Natural killer cell treated with Interleukin-12 subunit alpha and Interleukin-12 subunit beta and Interleukin-15 and Interleukin-18, amount 100 ng/mL, for 72 hours (primary cell): ENCODE measurements around the gene PBX1. TPM values are rescaled to one million over a fixed set of nuclear protein-coding genes. Genes with fewer than 3 reads are reported as not detected.

Experiments
- ATAC-seq, 2 donors: fragments of 150-1000 bp; cut with Tn5 transposase in 1 of 2; sonication (Bioruptor Pico), chemical (Tn5 transposase) in 1 of 2; 2 replicates each; pipeline ENCODE4 v1.10.0; 2021
- DNase-seq: peaks from one replicate; pipeline ENCODE4 v3.0.0; 2022; ENCODE audit warnings: low spot score
- H3K27ac Mint-ChIP-seq, 2 donors: 1 replicate in 1 of 2; 2 replicates in 1 of 2; pipeline ENCODE4 v1.8.0; 2022; ENCODE audit warnings: mixed read lengths in 2 of 2, mild to moderate bottlenecking in 1 of 2, moderate library complexity in 1 of 2
- H3K27me3 Mint-ChIP-seq, 2 donors: 1 replicate in 1 of 2; 2 replicates in 1 of 2; pipeline ENCODE4 v1.8.0; 2022; ENCODE audit warnings: mixed read lengths in 2 of 2
- H3K36me3 Mint-ChIP-seq: one replicate; pipeline ENCODE4 v1.8.0; 2022; ENCODE audit warnings: mixed read lengths
- H3K4me1 Mint-ChIP-seq, 2 donors: 1 replicate in 1 of 2; 2 replicates in 1 of 2; pipeline ENCODE4 v1.8.0; 2022; ENCODE audit warnings: low read depth in 2 of 2, mixed read lengths in 2 of 2, mild to moderate bottlenecking in 1 of 2
- H3K4me3 Mint-ChIP-seq: one replicate; pipeline ENCODE4 v1.8.0; 2022; ENCODE audit warnings: mixed read lengths
- H3K9me3 Mint-ChIP-seq: 2 replicates; pipeline ENCODE4 v1.8.0; 2022; ENCODE audit warnings: mixed read lengths
- total RNA-seq, 2 donors: library from RNA; stranded (reverse); gene quantifications; one replicate each; pipeline ENCODE4 v1.2.3, GENCODE V29; 2022

The PBX1 gene
- total RNA-seq, 2 donors from 2014 or later: 0.53 TPM; not detected in 1

DNA sequence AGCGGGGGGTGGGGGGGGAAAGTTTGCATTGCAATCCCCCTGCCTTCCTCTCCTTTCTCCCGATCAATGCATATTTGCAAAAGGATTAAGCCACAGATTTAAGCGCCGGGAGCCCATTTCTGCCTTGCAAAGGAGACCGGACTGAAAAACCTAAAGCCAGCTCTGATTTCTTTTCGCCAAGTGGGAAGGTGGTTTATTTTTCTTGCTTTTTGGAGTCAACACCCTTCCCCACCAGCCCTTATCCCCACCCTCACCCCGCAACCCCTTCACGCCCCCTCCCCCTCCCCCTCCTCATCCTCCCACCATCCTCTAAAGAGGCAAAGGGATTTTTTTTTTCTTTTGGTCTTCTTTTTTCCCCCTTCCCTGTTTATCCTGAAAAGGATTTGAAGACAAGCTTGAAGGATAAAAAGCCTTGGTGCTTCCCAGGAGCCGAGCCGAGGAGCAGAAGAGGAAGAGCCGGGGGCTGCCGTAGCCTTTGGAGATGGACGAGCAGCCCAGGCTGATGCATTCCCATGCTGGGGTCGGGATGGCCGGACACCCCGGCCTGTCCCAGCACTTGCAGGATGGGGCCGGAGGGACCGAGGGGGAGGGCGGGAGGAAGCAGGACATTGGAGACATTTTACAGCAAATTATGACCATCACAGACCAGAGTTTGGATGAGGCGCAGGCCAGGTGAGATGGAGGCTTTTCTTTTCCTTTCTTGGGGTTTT lies 513 bp downstream of the PBX1 start:
- ATAC-seq: no peak
- H3K27ac Mint-ChIP-seq: peak overlapping the region in 1 of 2 donors; percentile 49
- H3K4me1 Mint-ChIP-seq: peaks cover 3 to 4% of the 10 kb centered on the region in 2 donors
- H3K27me3 Mint-ChIP-seq: peaks cover 17 to 34% of the 10 kb centered on the region in 2 donors
- no peak for DNase-seq
- H3K36me3 Mint-ChIP-seq: no peaks in the 10 kb centered on the region
- H3K4me3 Mint-ChIP-seq: peak overlapping the region; percentile 81
- no peaks in the 10 kb centered on the region for H3K9me3 Mint-ChIP-seq

DNA sequence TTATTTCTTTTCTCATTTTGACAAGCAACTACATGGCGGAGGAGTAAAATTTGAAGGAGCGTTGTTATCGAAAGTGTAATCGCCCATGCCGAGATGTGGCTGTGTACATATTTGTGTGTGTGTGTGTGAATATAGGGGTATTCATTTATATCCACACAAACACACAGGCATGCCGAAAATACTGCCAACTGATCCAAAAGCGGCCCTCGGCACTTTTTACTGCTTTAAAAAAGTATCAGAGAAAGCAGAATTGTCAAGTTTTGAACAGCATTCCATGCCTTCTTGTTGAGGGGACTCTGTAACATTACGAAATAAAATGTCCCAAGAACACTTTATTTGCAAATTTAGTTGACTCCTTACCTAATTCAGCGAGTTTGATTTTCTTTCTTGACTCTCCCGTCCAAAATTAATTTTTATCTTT lies 1.1 kb downstream of the PBX1 start:
- Mint-ChIP-seq H3K36me3 (no peaks in the 10 kb centered on the region), H3K27ac (peak overlapping the region in 1 of 2 donors; percentile 49), H3K4me1 (peaks cover 3 to 4% of the 10 kb centered on the region in 2 donors), H3K9me3 (no peaks in the 10 kb centered on the region), H3K27me3 (peaks cover 20 to 34% of the 10 kb centered on the region in 2 donors), H3K4me3 (peak overlapping the region; percentile 81)
- no peak for DNase-seq
- no peak for ATAC-seq

DNA sequence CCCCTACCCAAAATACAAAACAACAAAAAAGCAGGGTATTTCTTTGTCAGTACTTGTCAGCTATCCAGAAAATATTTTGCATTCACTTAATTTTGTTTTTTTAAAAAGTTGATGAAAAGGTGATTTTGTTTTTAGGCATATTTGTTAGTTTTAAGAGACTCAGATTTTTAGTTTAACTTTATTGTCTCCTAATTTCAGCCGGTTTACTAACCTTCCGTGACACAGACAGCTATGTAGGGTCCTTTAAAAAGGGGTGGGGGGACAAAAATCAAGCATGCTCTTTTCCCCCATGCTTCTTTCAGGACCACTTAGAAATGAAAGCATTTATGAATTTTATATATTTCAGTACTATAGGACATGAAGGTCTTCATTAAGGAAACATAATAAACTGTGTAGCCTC lies 1.6 kb downstream of the PBX1 start:
- no peak overlapping the region for H3K27ac Mint-ChIP-seq
- peak overlapping the region; percentile 81 for H3K4me3 Mint-ChIP-seq
- H3K36me3 Mint-ChIP-seq: no peaks in the 10 kb centered on the region
- no peaks in the 10 kb centered on the region for H3K9me3 Mint-ChIP-seq
- no peak for DNase-seq
- H3K4me1 Mint-ChIP-seq: peaks cover 3 to 4% of the 10 kb centered on the region in 2 donors
- ATAC-seq: no peak
- H3K27me3 Mint-ChIP-seq: peaks cover 20 to 34% of the 10 kb centered on the region in 2 donors

DNA sequence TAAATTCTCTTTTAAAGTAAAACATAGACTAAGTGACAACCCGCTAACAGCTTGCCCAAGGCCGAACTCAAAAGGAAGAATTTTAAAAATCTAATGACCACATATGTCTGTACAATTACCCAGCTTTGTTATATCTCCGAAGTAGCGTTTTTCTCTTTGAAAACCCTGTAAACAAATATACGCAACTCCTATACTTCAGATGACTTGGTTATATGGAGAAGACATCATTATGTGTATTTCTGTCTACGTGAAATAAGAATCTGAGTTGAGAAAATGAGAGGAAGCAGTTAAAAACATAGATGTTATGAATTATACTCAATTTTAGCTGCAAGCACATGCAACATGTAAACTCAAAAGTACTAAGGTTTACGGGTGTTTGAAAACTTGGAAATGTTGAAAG lies 2.0 kb downstream of the PBX1 start:
- H3K9me3 Mint-ChIP-seq: no peaks in the 10 kb centered on the region
- H3K27me3 Mint-ChIP-seq: peaks cover 19 to 34% of the 10 kb centered on the region in 2 donors
- ATAC-seq (no peak), DNase-seq (no peak)
- H3K27ac Mint-ChIP-seq: no peak overlapping the region
- no peaks in the 10 kb centered on the region for H3K36me3 Mint-ChIP-seq
- H3K4me1 Mint-ChIP-seq: peaks cover 3 to 4% of the 10 kb centered on the region in 2 donors
- H3K4me3 Mint-ChIP-seq: no peak overlapping the region

DNA sequence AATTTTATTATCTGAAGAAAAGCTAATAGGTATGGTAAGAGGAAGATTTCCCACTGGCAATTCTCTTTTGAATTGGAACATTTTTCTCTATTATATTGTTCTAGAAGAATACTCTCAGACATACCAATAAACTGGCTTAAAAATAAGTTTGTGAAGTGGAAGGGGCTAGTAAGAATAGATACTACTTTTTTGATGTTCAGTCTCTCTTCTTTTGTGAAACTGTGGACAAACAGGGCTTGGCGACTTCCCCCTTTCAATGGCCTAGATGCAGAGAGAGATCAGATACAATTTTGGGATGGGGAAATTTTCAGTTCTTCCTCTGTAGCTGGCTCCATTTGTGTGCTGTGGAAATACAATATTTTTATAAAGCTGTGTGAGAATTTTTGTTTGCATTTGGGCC lies 2.5 kb downstream of the PBX1 start:
- Mint-ChIP-seq H3K4me3 (no peak overlapping the region), H3K36me3 (no peaks in the 10 kb centered on the region), H3K27me3 (peaks cover 17 to 31% of the 10 kb centered on the region in 2 donors), H3K9me3 (no peaks in the 10 kb centered on the region), H3K4me1 (peaks cover 3 to 4% of the 10 kb centered on the region in 2 donors), H3K27ac (no peak overlapping the region)
- DNase-seq (no peak), ATAC-seq (no peak)

DNA sequence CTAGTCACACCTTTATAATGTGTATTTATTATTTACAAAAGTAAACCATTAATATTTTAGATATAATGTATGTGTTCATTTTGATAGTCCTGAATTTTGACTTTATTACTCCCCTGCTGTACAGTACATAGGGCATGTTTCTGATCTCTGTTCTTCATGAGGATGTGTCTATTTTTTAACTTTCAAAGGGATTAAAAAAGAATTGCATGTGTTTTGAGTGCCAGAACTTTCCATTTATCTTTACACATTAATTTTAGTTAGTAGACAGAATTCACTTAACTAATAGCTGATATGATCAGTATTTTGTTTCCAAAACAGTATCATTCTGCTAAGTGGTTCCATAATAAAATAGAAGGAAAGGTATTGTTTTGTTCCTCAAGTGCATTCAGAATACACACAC lies 3.1 kb downstream of the PBX1 start:
- DNase-seq (no peak), ATAC-seq (no peak)
- no peak overlapping the region for H3K4me3 Mint-ChIP-seq
- H3K36me3 Mint-ChIP-seq: no peaks in the 10 kb centered on the region
- H3K4me1 Mint-ChIP-seq: peaks cover 3 to 4% of the 10 kb centered on the region in 2 donors
- no peaks in the 10 kb centered on the region for H3K9me3 Mint-ChIP-seq
- peaks cover 19 to 32% of the 10 kb centered on the region in 2 donors for H3K27me3 Mint-ChIP-seq
- no peak overlapping the region for H3K27ac Mint-ChIP-seq

DNA sequence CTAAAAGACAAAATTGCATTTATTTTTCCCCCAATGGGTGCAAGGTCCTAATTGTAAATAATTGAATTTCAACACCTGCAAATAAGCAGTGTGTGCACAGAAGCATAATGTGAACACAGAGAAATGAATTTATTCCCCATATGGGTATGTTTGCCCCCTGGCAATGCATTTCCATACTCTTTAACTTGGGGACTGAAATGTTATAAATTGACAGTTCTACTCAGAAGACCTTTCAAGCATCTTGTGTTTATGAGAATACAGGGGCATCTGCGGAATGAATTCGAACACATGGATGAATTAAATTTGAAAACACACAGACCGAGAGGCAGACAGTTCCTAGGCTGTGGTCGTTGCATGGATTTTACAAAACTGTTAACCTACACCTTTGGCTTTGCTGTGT lies 3.5 kb downstream of the PBX1 start:
- peaks cover 3 to 4% of the 10 kb centered on the region in 2 donors for H3K4me1 Mint-ChIP-seq
- ATAC-seq: no peak
- no peaks in the 10 kb centered on the region for H3K9me3 Mint-ChIP-seq

DNA sequence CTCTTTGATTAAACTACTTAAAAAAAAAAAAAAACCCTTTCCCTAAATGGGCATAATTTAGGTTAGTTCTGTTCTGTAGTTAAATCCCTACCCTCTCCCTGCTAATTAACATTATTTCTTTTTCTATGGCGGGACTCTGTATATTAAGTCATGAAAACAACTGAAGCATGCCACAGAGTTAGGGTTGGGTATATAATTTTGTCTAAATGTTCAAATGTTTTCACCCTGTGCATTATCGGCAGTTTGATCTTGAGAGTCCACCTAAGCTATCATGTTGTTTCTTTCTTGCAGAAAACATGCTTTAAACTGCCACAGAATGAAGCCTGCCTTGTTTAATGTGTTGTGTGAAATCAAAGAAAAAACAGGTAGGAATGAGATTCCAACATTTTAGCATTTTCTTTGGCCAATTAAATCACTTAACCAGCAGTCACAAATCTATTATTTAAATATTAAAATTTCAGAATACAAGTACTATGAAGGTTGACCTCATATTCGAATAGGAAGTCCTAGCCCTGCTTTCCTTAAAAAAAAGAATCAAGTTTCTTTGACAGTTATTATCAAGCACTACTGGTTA lies 4.0 kb downstream of the PBX1 start:
- H3K4me3 Mint-ChIP-seq: no peak overlapping the region
- H3K27ac Mint-ChIP-seq: no peak overlapping the region
- H3K9me3 Mint-ChIP-seq: no peaks in the 10 kb centered on the region
- ATAC-seq (no peak), DNase-seq (no peak)
- no peaks in the 10 kb centered on the region for H3K36me3 Mint-ChIP-seq
- peaks cover 3 to 4% of the 10 kb centered on the region in 2 donors for H3K4me1 Mint-ChIP-seq
- peaks cover 19 to 39% of the 10 kb centered on the region in 2 donors for H3K27me3 Mint-ChIP-seq

More for the DNA sequence above, 3.5 kb downstream of the PBX1 start:
- Mint-ChIP-seq H3K4me3 (no peak overlapping the region), H3K27me3 (peaks cover 19 to 37% of the 10 kb centered on the region in 2 donors), H3K36me3 (no peaks in the 10 kb centered on the region), H3K27ac (no peak overlapping the region)
- DNase-seq: no peak

DNA sequence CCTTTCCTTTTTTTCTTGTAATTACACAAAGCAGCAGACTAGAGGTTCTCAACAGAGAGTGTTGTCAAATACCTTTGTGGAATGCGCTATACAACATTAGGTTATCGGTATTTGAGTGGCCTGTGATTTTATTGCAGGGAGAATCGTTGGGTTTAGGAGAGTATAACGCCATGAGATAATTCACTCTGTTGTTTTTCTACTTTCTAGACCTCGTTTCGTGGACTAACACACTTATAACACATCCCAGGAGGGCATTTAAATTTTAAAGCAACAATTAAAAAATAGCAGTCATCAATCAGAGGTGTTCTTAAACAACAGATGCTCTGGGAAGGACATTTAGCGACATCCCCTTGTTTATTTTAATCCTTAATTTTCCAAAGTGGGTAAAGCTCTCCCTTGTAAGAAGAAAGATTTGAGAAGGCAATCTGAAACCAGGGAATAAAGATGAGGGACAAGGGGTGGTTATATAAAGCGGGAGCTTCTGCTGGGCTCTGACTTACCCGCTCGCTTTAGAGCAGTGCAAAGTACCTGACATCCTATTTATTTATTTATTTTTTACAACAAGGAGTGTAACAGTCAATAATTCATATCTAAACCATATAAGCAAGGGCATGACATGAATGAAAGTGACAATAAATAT lies 4.9 kb downstream of the PBX1 start:
- no peaks in the 10 kb centered on the region for H3K36me3 Mint-ChIP-seq
- no peaks in the 10 kb centered on the region for H3K9me3 Mint-ChIP-seq
- ATAC-seq (no peak), DNase-seq (no peak)
- H3K4me1 Mint-ChIP-seq: peaks cover 3 to 4% of the 10 kb centered on the region in 2 donors
- H3K4me3 Mint-ChIP-seq: no peak overlapping the region
- peaks cover 19 to 39% of the 10 kb centered on the region in 2 donors for H3K27me3 Mint-ChIP-seq
- no peak overlapping the region for H3K27ac Mint-ChIP-seq

DNA sequence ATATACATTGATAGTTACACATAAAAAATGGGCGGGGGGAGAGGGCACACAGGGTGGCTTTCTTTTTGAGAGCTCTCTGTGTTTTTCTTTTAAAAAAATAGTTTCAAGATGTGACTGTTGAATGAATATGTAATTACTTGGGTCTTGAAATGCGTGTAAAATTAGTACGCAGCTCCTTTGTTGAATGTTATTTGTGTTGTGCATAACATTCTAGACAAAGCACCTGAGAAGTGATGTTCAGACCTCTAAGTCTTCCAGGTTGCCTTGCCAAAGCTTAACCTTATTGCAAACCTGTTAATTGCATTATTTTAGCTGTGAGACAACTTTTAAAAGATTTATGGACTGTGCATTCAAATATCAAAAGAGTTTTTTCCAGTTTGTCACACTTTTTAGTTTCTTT lies 5.4 kb downstream of the PBX1 start:
- Mint-ChIP-seq H3K36me3 (no peaks in the 10 kb centered on the region), H3K4me3 (no peak overlapping the region), H3K9me3 (no peaks in the 10 kb centered on the region), H3K4me1 (peaks cover 3 to 4% of the 10 kb centered on the region in 2 donors), H3K27me3 (peaks cover 19 to 39% of the 10 kb centered on the region in 2 donors), H3K27ac (no peak overlapping the region)
- ATAC-seq: no peak
- no peak for DNase-seq

DNA sequence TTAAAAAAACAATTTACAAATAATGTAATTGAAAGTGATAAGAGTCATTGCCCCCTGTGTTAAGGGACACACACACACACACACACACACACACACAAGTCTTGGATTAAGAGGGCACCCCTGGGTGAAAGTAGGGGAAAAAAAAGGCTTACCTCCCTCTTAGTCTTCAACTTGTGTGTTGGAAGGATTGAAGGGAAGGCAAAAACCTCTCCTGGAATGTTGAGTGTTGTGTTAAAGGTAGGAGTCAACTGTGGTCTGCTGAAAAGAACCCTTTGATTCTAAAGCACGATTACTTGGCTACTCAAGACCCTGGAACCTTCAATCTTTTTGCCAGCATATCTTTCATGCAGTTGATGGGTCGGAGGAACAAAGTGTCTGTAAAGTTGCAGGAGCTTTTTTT lies 6.4 kb downstream of the PBX1 start:
- Mint-ChIP-seq H3K4me3 (no peak overlapping the region), H3K4me1 (no peaks in the 10 kb centered on the region), H3K27me3 (peaks cover 16 to 31% of the 10 kb centered on the region in 2 donors), H3K9me3 (no peaks in the 10 kb centered on the region), H3K27ac (no peak overlapping the region), H3K36me3 (no peaks in the 10 kb centered on the region)
- no peak for DNase-seq
- ATAC-seq: no peak

DNA sequence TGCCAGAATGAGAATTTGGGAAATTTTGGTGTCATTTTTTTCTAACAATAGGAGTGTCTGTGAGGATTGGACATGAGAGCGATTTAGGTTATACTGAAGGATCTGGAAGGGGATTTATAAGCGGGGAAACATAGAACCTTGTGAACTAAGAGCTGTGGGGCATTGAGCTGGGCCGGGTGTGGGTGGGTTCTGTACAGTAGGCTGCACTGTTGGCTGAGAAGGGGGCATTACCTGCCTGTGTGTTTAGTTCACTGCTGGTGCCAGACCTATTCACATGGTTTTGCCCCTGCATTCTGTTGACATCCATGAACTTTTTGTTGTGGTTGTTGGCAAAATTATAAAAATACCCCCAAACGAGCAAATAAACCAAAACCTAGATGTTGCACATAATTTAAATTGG lies 8.8 kb downstream of the PBX1 start:
- peaks cover 16 to 20% of the 10 kb centered on the region in 2 donors for H3K27me3 Mint-ChIP-seq
- ATAC-seq (no peak), DNase-seq (no peak)
- H3K4me3 Mint-ChIP-seq: no peak overlapping the region
- no peaks in the 10 kb centered on the region for H3K4me1 Mint-ChIP-seq
- H3K9me3 Mint-ChIP-seq: no peaks in the 10 kb centered on the region
- no peak overlapping the region for H3K27ac Mint-ChIP-seq
- H3K36me3 Mint-ChIP-seq: no peaks in the 10 kb centered on the region

DNA sequence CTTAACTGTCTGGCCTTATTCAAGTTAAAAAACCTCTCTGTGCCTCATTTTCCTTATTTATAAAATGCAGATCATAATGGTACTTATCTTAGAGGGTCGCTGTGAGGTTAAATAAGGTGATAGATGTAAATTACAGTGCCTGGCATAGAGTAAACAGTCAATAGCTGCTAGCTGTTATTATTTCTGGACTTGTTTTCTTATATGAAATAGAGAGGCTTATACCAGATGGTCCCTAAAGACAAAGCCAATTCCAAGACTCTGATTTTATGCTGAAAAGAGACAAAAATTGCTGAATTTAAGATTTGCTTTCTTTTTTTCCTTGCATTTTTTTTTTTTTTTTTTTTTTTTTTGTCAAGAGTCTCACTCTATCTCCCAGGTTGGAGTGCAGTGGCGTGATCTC lies 10.3 kb downstream of the PBX1 start:
- peaks cover 12 to 21% of the 10 kb centered on the region in 2 donors for H3K27me3 Mint-ChIP-seq
- no peak overlapping the region for H3K4me3 Mint-ChIP-seq
- ATAC-seq (no peak), DNase-seq (no peak)
- H3K27ac Mint-ChIP-seq: no peak overlapping the region
- H3K9me3 Mint-ChIP-seq: no peaks in the 10 kb centered on the region
- H3K36me3 Mint-ChIP-seq: no peaks in the 10 kb centered on the region
- H3K4me1 Mint-ChIP-seq: no peaks in the 10 kb centered on the region

DNA sequence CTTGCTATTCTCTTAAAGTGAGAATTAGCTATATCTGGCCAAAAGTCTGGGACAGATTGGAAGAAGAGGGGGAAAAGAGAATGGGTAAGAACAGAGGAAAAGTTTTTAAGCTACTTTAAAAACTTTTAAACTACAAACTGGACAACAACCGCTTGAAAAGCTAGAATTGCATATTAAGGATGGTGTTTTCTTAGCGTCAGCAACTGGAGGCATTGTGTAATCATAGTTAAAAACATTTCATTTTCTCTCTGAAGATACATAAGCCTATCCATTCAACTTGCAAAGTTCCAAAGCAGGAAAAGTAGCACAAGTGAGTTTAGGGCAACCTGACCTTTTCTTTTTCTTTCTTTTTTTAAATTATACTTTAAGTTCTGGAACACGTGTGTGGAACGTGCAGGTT lies 10.9 kb downstream of the PBX1 start:
- peaks cover 12 to 21% of the 10 kb centered on the region in 2 donors for H3K27me3 Mint-ChIP-seq
- DNase-seq (no peak), ATAC-seq (no peak)
- no peaks in the 10 kb centered on the region for H3K4me1 Mint-ChIP-seq
- no peak overlapping the region for H3K27ac Mint-ChIP-seq
- no peak overlapping the region for H3K4me3 Mint-ChIP-seq
- H3K9me3 Mint-ChIP-seq: no peaks in the 10 kb centered on the region
- no peaks in the 10 kb centered on the region for H3K36me3 Mint-ChIP-seq
